Measurements from ENCODE around the gene POLN.

DNA sequence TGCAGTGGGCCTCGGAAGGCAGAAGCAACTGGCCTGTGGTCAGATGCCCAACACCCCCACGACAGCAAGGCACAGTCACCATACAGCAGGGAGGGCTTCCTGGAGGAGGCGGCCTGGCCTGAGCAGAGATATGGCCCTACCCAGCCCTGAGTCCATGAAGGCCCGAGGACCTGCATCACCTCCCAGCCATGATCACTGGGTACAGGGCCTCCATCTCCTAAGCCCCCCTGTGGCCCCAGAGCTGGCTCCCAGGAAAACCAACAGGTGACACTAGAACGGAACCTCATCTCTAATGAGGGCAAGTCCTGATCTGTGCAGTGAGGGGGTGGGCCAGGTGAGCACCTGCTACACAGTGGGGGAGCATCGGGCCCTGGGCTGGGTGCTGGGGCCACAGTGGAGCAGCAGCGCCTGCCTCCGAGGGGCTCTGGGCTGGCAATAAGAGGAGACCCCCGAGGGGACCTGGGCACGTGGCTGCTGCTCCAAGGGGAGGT is 46.2 kb upstream of the POLN start:
- TF ChIP-seq EP300 (IDR thresholded peaks at IDR 0.05) (no peak), POLR2A (IDR thresholded peaks at IDR 0.05) (no peak)

Data from stomach (tissue), 4 donors.